SH-SY5Y (cell line): ENCODE measurements around the gene CPNE4.

Source experiments
- GATA2 ChIP-seq: IDR thresholded peaks from 2 replicates; pipeline ENCODE4 v1.6.1; 2011; ENCODE audit warnings: mild to moderate bottlenecking, low read depth, low read length
- GATA3 ChIP-seq: IDR thresholded peaks from 2 replicates; pipeline ENCODE4 v1.6.1; 2011; ENCODE audit warnings: low read depth, mild to moderate bottlenecking, low read length, moderate library complexity

DNA sequence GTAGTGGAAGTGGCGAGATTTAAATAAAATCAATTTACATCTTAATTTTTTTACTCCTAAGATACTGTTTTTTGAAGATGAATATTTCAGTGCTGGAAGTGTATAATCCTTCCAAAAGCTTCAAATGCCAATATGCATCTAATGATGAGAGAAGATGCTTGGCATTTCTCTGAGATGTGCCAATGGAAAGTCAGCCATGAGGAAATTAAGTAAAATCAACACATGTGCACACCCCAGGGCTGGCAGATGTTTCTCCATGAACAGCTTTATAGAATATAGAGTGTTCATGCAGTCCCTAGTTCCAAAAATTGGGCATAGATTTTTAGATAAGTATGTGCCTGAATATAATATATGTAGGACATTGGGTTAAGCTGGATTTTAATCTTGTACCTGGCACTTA lies 90.1 kb downstream of the CPNE4 start:
- TF ChIP-seq GATA3 (no peak), GATA2 (no peak)
